ENCODE data around the gene CFAP299.

- TF ChIP-seq CTCF (IDR thresholded peaks at IDR 0.05; ENCODE audit: extremely low read depth in 1 of 2, insufficient read depth in 1 of 2, low read depth in 1 of 2, low read length in 2 of 2) (no peak), POLR2A (IDR thresholded peaks at IDR 0.05; ENCODE audit: low read depth, low read length) (no peak), MAX (IDR thresholded peaks at IDR 0.05; ENCODE audit: insufficient read depth, insufficient read length) (no peak), EZH2 (IDR thresholded peaks at IDR 0.05; ENCODE audit: borderline replicate concordance, low read depth, low read length, severe bottlenecking) (no peak), MYC (IDR thresholded peaks at IDR 0.05; ENCODE audit: low read depth, low read length) (no peak)
Observed at GRCh38 chr4:80592950-80593349, 257.4 kb downstream of the CFAP299 start.

Data from endothelial cell of umbilical vein (primary cell).